NT2/D1 (cell line): Measurements from ENCODE around the gene BBC3.

ENCODE experiments used
- SUZ12 ChIP-seq: IDR thresholded peaks from 2 replicates; pipeline ENCODE4 v1.6.1; 2011; ENCODE audit not compliant: insufficient read length, insufficient read depth; ENCODE audit errors: extremely low read depth
- YY1 ChIP-seq: IDR thresholded peaks from 2 replicates; pipeline ENCODE4 v1.6.1; 2011; ENCODE audit not compliant: insufficient read length, insufficient read depth

GRCh38 chr19:47231215-47232054 is 436 bp upstream of the BBC3 start:
- no peak for TF ChIP-seq YY1
- no peak for TF ChIP-seq SUZ12
